ENCODE data around the gene KCNAB1.

GRCh38 chr3:156316076-156316475 is 195.7 kb downstream of the KCNAB1 start:
- no peak for TF ChIP-seq EZH2 (IDR thresholded peaks at IDR 0.05; ENCODE audit: borderline replicate concordance, insufficient read depth, low read depth, low read length, poor library complexity, severe bottlenecking)
- TF ChIP-seq CTCF (IDR thresholded peaks at IDR 0.05): no peak

All from B cell (primary cell).